HG02610 (cell line): ENCODE data around the gene KCNMA1.

Experiments used
- ATAC-seq: cut with Tn5 transposase; IDR thresholded peaks from one replicate; pipeline ENCODE4 v1.9.1; 2021; ENCODE audit warnings: mild to moderate bottlenecking, moderate library complexity; ENCODE audit not compliant: unreplicated experiment

KCNMA1 gene

DNA sequence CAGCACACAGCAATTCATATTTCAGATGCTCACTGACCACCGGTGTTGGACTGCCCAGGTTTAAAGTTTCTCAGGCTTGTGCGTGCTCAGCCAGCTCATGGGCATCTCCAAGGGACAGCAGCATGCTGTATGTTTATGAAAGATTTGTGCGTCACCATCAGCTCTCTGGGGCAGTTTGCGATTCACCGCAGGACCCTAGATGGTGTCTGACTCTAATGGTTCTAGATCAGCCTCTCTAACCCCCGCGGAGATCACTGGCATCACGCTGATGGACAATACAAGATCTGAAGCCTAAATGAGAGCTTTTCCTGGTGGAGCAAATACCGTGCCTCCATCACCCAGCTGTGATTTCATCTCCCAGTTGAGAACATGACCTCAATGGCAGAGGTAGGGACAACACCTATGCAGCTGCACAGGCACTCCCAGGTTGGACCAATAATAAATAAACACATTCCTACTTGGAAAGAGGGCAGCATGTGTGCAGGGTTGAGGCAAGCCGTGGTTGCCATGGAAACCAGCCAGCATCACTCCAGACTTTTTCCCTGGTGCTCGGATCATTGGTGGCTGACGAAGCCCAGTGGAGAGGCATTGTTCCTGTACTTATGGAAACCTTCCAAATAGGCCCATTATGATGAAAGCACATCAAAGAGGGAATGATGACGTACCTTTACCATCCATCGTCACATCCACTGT lies 253.6 kb downstream of the KCNMA1 start:
- no peak for ATAC-seq

DNA sequence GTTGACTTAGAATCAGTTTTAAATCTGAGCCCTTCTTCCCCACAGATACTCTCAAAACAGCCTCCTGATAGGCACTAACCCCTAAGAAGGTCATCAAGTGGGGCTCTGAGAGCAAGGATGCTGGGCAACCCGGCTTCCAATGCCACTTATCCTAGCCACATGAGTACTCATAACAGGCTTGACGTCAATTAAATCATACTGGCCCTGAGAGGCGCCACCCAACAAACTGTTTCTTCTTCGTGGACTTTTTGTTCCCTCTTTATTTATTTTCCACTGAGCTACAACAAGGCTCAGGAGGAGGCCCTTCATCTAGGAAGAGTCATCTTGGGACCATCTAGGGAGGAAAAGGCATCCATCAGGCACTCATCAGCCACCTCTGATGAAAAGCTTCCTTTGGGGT lies 255.9 kb downstream of the KCNMA1 start:
- no peak for ATAC-seq

DNA sequence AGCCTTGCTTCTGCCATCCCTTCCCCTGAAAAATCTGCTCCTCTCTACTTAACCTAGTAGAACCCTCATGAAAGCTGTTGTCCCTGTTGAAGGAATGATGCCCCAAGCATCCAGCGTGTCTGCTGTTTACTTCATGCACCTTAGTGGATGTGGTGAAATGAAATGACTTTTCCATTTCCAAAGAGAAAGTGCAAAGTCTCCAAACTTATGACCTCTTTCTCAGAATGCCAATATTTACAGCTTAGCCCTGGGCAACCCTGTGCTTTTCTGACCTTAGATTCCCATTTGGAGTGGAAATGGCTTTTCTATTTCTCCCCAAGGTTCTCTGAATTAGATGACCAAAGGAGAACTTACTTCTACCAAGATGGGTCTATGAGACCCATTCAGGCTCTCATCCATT lies 256.9 kb downstream of the KCNMA1 start:
- no peak for ATAC-seq

DNA sequence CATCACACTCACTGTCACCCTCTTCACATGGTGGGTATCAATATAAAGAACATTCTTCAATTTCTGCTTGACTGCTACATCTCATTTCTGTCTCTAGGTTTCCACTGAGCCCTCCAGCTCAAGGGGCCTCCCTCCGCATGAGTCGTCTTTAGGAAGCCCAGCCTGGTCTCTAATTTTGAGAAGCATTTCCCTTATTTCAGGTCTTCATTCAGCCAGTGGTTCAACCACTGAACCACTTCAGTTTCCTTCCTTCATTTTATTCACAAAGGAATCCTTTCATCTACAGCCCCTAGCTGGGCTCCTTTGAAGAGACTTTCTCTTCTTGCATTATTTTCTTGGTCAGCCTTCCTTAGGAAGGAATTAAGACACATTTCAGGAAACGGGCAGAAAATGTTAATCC lies 257.4 kb downstream of the KCNMA1 start:
- ATAC-seq = no peak

GRCh38 chr10:77378366-77379349 lies 258.9 kb downstream of the KCNMA1 start:
- no peak for ATAC-seq

DNA sequence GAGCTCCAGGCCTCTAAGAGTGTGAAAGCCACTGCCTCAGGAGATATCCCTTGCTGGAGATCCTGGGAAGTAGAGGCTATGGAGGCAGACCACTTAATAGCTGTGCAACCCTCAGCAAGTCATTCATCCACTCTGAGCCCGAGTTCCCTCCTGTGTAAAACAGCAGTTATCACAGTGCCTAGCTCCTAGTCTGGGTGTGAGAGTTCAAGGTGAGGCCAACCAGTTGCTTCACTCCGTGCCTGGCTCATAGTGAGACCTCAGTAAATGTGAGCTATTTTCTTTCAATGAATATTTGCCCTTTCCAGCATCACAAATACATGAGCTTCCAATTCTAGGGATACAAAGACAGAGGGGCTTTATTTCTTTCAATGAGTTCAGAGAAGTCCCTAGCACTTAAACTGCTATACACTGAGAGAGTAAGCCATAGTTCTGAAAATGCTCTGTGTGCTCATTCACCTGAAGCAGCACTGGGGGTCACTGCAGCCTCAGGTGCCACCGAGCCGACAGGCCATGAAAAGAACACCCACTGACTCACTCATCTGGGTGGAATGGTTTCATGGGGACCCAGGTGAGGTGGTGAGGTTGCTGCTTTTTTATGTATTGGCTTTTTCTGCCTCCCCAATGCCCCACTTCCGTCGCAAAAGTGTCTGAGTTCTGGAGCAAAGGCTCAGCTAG lies 259.8 kb downstream of the KCNMA1 start:
- ATAC-seq = no peak

GRCh38 chr10:77377034-77377433 lies 260.6 kb downstream of the KCNMA1 start:
- no peak for ATAC-seq

GRCh38 chr10:77374189-77374656 lies 263.4 kb downstream of the KCNMA1 start:
- ATAC-seq = no peak

DNA sequence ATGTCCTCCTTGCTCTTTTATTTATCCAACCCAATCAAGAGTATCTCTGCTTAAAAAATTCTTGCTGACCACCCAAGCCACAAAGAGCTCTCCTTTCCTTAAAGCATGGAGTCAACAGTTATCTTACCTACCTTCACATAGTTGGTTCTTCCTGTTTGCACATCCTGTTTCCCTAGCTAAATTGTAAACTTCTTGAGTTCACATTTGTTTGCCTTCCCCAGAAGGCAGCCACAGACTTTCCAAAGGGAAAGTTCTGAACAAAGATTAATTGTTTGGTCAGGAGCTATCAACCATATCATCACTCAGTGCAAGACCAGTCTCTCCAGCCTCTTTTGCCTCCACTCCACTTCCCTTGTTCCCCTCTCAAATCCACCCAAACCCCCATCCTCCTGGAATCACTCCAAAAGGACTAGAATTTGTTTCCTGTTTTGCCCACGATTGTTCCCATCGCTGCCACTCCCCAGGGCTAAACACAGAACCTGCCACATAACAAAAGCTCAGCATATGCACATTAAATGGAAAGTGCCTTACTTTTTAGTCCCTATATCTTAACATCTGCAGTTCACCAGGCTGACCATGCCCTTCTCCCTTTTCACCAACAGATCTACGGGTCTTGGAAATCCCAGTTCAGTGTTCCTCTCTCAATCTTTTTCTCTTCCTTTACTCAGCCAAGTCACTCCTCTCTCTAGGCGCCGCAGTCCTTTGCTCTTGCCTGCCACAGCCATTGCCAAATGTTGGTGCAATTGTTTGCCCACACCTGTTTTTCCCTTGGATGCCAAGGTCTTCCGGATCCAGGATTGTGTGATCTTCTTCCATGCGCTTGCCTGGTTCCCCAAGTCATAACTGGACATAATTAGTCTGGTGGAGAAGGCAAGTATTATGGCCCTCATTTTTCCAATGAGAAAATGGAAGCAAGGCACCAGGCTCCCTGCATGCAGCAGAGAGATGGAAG lies 265.5 kb downstream of the KCNMA1 start:
- no peak for ATAC-seq

- ATAC-seq = no peak
These were observed 266.2 kb downstream of the KCNMA1 start for GRCh38 chr10:77371421-77371820.

- no peak for ATAC-seq
These were observed 269.6 kb downstream of the KCNMA1 start for GRCh38 chr10:77368006-77368405.

DNA sequence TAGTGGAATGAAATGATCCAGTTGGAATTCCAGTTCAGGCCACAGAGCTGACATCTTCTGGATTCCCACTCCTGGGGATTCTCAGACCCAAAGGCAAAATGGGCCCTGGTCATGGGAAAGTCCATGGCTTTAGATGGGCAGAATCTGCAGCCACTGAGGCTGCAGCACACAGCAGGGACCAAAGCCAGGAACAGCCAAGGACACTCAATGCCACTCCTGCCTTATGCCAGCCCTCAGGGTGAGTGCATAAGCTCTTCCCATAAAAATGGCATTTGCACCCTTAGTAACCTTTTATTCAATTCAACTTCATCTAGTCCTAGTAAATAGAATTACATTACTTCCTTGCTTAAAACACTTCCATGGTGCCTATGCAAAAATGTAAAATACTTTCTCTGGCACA lies 274.4 kb downstream of the KCNMA1 start:
- ATAC-seq = no peak

GRCh38 chr10:77361831-77362230 lies 275.8 kb downstream of the KCNMA1 start:
- no peak for ATAC-seq

DNA sequence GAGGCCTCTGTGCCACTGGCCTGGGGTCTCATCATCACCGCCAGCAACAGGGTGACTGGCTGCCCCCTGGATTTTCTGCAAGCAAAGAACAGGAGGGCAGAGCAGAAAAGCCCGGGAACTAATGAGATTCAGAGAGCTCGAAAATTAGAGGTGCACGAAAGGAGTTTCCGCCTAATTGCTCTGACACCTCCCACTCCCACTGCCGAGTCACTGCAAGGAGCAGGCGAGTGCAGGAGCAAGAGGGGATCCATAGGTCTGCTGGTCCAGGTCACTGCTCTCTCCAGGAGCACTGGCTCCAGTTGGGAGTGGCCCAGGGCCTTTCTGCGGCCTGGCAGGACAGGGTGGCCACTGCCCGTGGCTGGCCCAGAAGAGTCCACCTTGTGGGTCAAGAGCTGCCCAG lies 276.2 kb downstream of the KCNMA1 start:
- no peak for ATAC-seq

GRCh38 chr10:77360835-77361234 lies 276.8 kb downstream of the KCNMA1 start:
- no peak for ATAC-seq

- no peak for ATAC-seq
These were observed 277.6 kb downstream of the KCNMA1 start for GRCh38 chr10:77359950-77360520.

- no peak for ATAC-seq
These were observed 278.3 kb downstream of the KCNMA1 start for GRCh38 chr10:77359287-77359691.

DNA sequence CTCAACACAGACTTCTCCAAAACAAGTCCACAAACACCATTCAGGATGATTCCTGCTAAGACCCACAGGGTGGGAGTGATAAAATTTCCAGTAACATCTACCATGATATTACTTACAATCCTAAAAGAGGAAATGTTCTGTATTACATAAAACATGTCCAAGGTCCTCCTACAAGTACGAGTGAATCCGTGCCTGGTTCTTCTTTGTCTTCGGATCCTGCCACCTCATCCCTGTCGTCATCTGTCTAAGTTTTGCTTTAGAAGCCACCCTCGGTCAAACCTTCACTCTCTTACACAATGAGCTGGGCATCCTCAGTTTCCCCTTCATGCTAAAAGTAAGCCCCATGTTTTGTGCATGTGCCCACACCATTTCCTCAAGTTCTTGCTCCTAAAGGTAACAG lies 279.0 kb downstream of the KCNMA1 start:
- ATAC-seq = no peak

- no peak for ATAC-seq
These were observed 279.8 kb downstream of the KCNMA1 start for GRCh38 chr10:77357611-77358310.
